HG02610 (cell line): ENCODE measurements around the gene ZNF783.
"Not testable (repeated sequence)": the region's sequence is repeated elsewhere in the genome, so short reads cannot be mapped to it uniquely, and the experiment has no call there.

Experiments
- ATAC-seq: cut with Tn5 transposase; IDR thresholded peaks from one replicate; pipeline ENCODE4 v1.9.1; 2021; ENCODE audit warnings: mild to moderate bottlenecking, moderate library complexity; ENCODE audit not compliant: unreplicated experiment

ZNF783 gene

GRCh38 chr7:149325248-149325647 lies 63.3 kb downstream of the ZNF783 start:
- no peak for ATAC-seq

GRCh38 chr7:149329265-149329664 lies 67.3 kb downstream of the ZNF783 start:
- no peak for ATAC-seq

- no peak for ATAC-seq
Observed at GRCh38 chr7:149329766-149330334, 67.9 kb downstream of the ZNF783 start.

- ATAC-seq: no peak
Observed at GRCh38 chr7:149330914-149331567, 69.0 kb downstream of the ZNF783 start.

GRCh38 chr7:149332602-149333320 lies 70.8 kb downstream of the ZNF783 start:
- not testable (repeated sequence) for ATAC-seq

GRCh38 chr7:149333321-149333717 lies 71.3 kb downstream of the ZNF783 start:
- ATAC-seq: no peak

DNA sequence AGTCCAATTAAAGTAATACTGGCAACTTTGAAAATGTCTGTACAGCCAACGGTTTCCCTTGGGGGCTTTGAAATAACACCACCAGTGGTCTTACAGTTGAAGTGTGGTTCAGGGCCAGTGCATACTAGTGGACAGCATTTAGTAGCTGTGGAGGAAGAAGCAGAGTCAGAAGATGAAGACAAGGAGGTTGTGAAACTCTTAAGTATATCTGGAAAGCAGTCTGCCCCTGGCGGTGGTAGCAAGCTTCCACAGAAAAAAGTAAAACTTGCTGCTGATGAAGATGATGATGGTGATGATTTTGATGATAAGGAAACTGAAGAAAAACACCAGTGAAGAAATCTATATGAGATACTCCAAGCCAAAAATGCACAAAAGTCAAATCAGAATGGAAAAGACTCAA lies 72.2 kb downstream of the ZNF783 start:
- ATAC-seq: no peak
